Activated T-helper 2 cell treated with anti-CD3 and anti-CD28 coated beads, Interferon-gamma antibody, Interleukin-2, Interleukin-4, amounts not matched to agents 10 μg/mL and 5 μg/mL and 100 μg/mL, durations not matched to agents 14 hours and 24 hours and 36 hours (primary cell): ENCODE measurements around the gene FGFR4. TPM values are rescaled to one million over a fixed set of nuclear protein-coding genes. Genes with fewer than 3 reads are reported as not detected.

Experiments
- DNase-seq: peaks from one replicate; pipeline ENCODE4 v3.0.0; 2021; ENCODE audit warnings: low spot score
- H3K27ac Mint-ChIP-seq: one replicate; pipeline ENCODE4 v1.8.0; 2021; ENCODE audit warnings: mixed read lengths
- H3K27me3 Mint-ChIP-seq: one replicate; pipeline ENCODE4 v1.8.0; 2021; ENCODE audit warnings: low read depth, mixed read lengths
- H3K36me3 Mint-ChIP-seq: one replicate; pipeline ENCODE4 v1.8.0; 2021; ENCODE audit warnings: low read depth, mixed read lengths
- H3K4me1 Mint-ChIP-seq: one replicate; pipeline ENCODE4 v1.8.0; 2021; ENCODE audit warnings: low read depth, mixed read lengths
- H3K4me3 Mint-ChIP-seq: one replicate; pipeline ENCODE4 v1.8.0; 2021; ENCODE audit warnings: low read depth, mild to moderate bottlenecking, moderate library complexity, mixed read lengths
- H3K9me3 Mint-ChIP-seq: one replicate; pipeline ENCODE4 v1.8.0; 2021; ENCODE audit warnings: mixed read lengths
- intact Hi-C: fragments of 100-400 bp; cut with micrococcal nuclease; formaldehyde crosslinking; loops from one replicate; pipeline ENCODE4 v1.15.1; 2023
- total RNA-seq: library from RNA; stranded (reverse); gene quantifications from 2 replicates; pipeline ENCODE4 v1.2.3, GENCODE V29; 2022

Gene FGFR4
- total RNA-seq, 1 donor from 2014 or later, result 1.2 TPM

DNA sequence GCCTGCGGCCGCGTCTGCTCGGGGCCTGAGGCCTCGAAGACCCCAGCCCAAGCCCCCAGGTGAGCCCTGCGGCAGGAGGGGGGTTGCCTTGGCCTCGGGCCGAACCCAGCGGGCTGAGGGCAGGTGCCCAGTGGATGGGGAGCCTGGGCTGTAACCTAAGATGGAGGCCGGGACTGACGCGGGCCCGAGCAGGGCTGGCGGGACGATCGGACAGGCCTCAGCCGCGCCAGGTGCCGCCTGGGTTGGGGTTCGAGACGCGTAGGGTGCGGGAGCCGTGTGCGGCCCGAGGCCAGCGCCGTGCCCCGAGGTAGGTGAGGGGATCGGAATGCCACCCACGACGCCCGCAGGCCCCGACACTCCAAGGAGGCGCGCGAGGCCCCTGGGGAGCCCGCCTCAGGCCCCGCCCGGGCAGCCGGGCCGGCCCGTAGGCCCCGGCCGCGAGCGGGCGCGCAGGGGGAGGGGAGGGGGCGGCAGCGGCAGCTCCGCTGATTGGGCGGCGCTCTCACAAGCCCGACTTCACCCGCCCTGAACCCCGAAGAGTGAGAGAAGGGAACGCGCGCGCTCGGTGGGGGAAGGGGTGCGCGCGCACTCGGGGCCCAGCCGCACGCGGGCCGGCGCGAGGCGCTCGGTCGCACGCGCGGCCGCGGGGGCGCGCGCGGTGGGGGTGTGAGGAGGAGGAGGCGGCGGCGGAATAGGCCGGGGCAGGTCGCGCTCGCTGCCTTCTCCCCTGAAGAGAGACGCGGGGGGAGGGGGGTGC is 46.6 kb downstream of the FGFR4 start, which contains the start of gene NSD1:
Gene NSD1, plus strand, starts transcription at position 678 of the 757 bp plus-strand sequence. CDS start 1,331 bp downstream, outside the sequence.
- H3K27ac Mint-ChIP-seq, result peak within 1 kb of the TSS; percentile 83
- H3K36me3 Mint-ChIP-seq, result peaks cover 37% of the 10 kb centered on the region
- H3K9me3 Mint-ChIP-seq, result no peaks in the 10 kb centered on the region
- no peaks in the 10 kb centered on the region for H3K27me3 Mint-ChIP-seq
- intact Hi-C loops, result loop anchor here (1.0 to 5.0 kb wide), 4 partner anchors 16 to 169 kb away; partner anchors contain the start of genes PRELID1, RAB24 and UIMC1
- DNase-seq, result peak; percentile 91
- H3K4me1 Mint-ChIP-seq, result peaks cover 36% of the 10 kb centered on the region
- peak within 1 kb of the TSS; percentile 88 for H3K4me3 Mint-ChIP-seq

DNA sequence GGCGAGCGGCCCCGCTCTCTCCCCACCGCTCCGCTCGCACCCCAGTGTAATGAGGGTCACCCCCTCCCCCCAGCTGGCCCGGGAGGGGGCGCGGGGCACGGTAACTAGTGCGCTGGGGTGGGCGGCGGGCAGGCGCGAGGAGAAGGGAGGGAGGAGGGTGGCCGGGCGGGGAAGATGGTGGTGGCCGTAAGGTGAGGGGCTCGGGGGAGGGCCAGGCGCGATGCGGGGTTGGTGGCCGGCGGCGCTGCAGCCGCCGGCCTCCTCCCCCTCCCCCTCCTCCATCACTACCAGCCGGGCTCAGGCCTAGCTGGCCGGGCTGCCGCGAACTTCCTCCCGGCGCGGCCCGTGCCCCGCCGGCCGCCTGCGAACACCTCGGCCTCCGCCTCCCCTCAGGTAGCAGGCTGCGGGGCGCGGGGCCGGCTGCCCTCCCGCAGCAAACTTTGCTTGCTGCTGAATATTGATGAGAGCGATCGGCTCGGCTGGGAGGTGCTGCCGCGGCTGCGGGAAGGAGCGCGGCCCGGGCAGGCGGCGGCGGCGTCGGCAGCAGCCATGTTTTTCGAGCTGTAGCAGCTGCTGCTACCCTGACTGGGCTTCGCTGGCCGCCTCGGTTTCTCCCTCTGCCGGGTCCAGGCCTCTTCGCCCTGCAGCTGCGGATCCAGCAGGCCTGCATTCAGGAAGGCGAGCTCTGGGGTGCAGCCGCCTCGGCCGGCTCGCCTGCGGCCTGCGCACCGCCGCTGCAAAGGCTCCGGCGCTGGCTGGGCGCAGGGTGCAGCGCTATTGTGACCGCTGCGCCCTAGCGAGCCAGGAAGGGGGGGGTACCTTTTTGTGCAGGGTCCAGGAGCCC is 47.4 kb downstream of the FGFR4 start:
- DNase-seq, result peak; percentile 46
- Mint-ChIP-seq H3K4me3 (peak overlapping the region; percentile 88), H3K27ac (peak overlapping the region; percentile 83), H3K9me3 (no peaks in the 10 kb centered on the region), H3K4me1 (peaks cover 28% of the 10 kb centered on the region), H3K27me3 (no peaks in the 10 kb centered on the region), H3K36me3 (peaks cover 39% of the 10 kb centered on the region)
- intact Hi-C loops, result loop anchor here (1.0 to 5.0 kb wide), 4 partner anchors 17 to 168 kb away; partner anchors contain the start of genes PRELID1, RAB24 and UIMC1

GRCh38 chr5:177134697-177135225 is 48.0 kb downstream of the FGFR4 start:
- no peak for DNase-seq
- intact Hi-C loops, result loop anchor here (5.0 kb wide), 2 partner anchors 127 to 168 kb away; partner anchors contain the start of genes PRELID1, RAB24 and UIMC1
- Mint-ChIP-seq H3K4me1 (peaks cover 24% of the 10 kb centered on the region), H3K36me3 (peaks cover 42% of the 10 kb centered on the region), H3K9me3 (no peaks in the 10 kb centered on the region), H3K4me3 (peak overlapping the region; percentile 88), H3K27ac (peak overlapping the region; percentile 83), H3K27me3 (no peaks in the 10 kb centered on the region)

- Mint-ChIP-seq H3K27ac (no peak overlapping the region), H3K36me3 (peaks cover 74% of the 10 kb centered on the region), H3K27me3 (no peaks in the 10 kb centered on the region), H3K4me1 (peaks cover 37% of the 10 kb centered on the region), H3K9me3 (no peaks in the 10 kb centered on the region), H3K4me3 (no peak overlapping the region)
- no peak for DNase-seq
- intact Hi-C loops, result no loop called here
Measured at GRCh38 chr5:177140312-177140711, 53.6 kb downstream of the FGFR4 start.

DNA sequence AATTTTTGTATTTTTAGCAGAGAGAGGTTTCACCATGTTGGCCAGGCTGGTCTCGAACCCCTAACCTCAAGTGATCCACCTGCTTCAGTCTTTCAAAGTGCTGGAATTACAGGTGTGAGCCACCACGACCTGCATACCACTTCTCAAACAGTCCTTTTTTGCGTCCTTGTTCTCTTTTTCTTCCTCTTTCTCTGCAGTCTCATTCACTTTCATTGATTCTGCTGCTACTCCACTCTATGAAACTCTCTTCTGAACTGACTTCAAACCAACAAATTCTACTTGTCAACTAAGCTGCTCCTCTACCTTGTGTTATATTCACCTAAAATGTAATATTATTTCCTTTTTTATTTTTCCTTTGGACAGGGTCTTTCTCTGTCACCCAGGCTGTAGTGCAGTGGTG is 54.8 kb downstream of the FGFR4 start:
- DNase-seq, result no peak
- Mint-ChIP-seq H3K9me3 (no peaks in the 10 kb centered on the region), H3K4me1 (peaks cover 31% of the 10 kb centered on the region), H3K27ac (peak overlapping the region; percentile 13), H3K27me3 (no peaks in the 10 kb centered on the region), H3K4me3 (no peak overlapping the region), H3K36me3 (peaks cover 71% of the 10 kb centered on the region)
- intact Hi-C loops, result no loop called here

- peaks cover 26% of the 10 kb centered on the region for H3K4me1 Mint-ChIP-seq
- intact Hi-C loops, result no loop called here
- no peak for DNase-seq
- no peak overlapping the region for H3K4me3 Mint-ChIP-seq
- no peaks in the 10 kb centered on the region for H3K27me3 Mint-ChIP-seq
- H3K27ac Mint-ChIP-seq, result no peak overlapping the region
- peaks cover 70% of the 10 kb centered on the region for H3K36me3 Mint-ChIP-seq
- no peaks in the 10 kb centered on the region for H3K9me3 Mint-ChIP-seq
Measured at GRCh38 chr5:177142098-177142611, 55.4 kb downstream of the FGFR4 start.

DNA sequence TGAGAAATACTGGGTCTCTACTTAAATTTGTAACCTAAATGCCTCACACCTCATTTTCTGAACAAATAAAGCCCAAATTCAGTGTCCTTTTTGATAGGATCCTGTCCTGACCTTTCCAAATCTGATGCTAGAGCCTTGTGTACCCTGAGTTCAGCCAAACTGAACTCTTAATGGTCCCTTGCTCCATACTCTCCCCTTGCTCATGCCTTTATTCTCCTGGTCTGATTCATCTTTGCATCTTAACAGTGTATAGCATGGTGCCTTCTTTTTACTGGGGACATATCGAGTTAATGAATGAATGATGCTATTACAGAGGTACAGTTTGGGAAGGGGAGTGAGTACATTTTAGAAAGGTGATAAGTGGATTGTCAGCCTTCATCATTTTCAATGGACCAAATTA is 56.1 kb downstream of the FGFR4 start:
- Mint-ChIP-seq H3K36me3 (peaks cover 67% of the 10 kb centered on the region), H3K4me3 (no peak overlapping the region), H3K27me3 (no peaks in the 10 kb centered on the region), H3K9me3 (no peaks in the 10 kb centered on the region), H3K4me1 (peaks cover 25% of the 10 kb centered on the region), H3K27ac (peak overlapping the region; percentile 3)
- intact Hi-C loops, result no loop called here
- DNase-seq, result no peak

- Mint-ChIP-seq H3K27me3 (no peaks in the 10 kb centered on the region), H3K4me1 (peaks cover 8% of the 10 kb centered on the region), H3K36me3 (peaks cover 65% of the 10 kb centered on the region), H3K27ac (no peak overlapping the region), H3K4me3 (no peak overlapping the region), H3K9me3 (no peaks in the 10 kb centered on the region)
- intact Hi-C loops, result no loop called here
- no peak for DNase-seq
Measured at GRCh38 chr5:177146891-177147638, 60.4 kb downstream of the FGFR4 start.

Other genes with a start within 250 kb of the FGFR4 start
- gene HK3, start 187.6 kb upstream of the FGFR4 start, total RNA-seq, result 0.25 and 0.52 TPM in 2 replicates
- 62.6 and 63.3 TPM in 2 replicates for gene UIMC1, start 80.1 kb upstream of the FGFR4 start, total RNA-seq
- gene ZNF346, start 64.2 kb upstream of the FGFR4 start, total RNA-seq, result 26.1 and 26.3 TPM in 2 replicates
- gene NSD1, start 46.9 kb downstream of the FGFR4 start, total RNA-seq, result 100.0 and 103 TPM in 2 replicates
- gene RAB24, start 216.8 kb downstream of the FGFR4 start, total RNA-seq, result 17.7 and 19.0 TPM in 2 replicates
- 223 and 229 TPM in 2 replicates for gene PRELID1, start 216.9 kb downstream of the FGFR4 start, total RNA-seq
- gene MXD3, start 225.0 kb downstream of the FGFR4 start, total RNA-seq, result 12.8 and 13.9 TPM in 2 replicates